Immature natural killer cell (primary cell): ENCODE measurements around the gene CLDN17. TPM values are rescaled to one million over a fixed set of nuclear protein-coding genes. Genes with fewer than 3 reads are reported as not detected.

Experiments used
- DNase-seq, 3 donors: peaks; one replicate each; pipeline ENCODE4 v3.0.0; 2022; ENCODE audit warnings: mixed read lengths in 1 of 3
- H3K27ac Mint-ChIP-seq, 6 donors: one replicate each; pipeline ENCODE4 v1.8.0; 2020; ENCODE audit warnings: mixed read lengths in 6 of 6, mild to moderate bottlenecking in 5 of 6, inconsistent platforms in 4 of 6, moderate library complexity in 3 of 6
- H3K27me3 Mint-ChIP-seq, 3 donors: one replicate each; pipeline ENCODE4 v1.8.0; 2020 to 2021; ENCODE audit warnings: low read depth in 3 of 3, mild to moderate bottlenecking in 3 of 3, mixed read lengths in 3 of 3, moderate library complexity in 3 of 3, inconsistent platforms in 1 of 3
- H3K36me3 Mint-ChIP-seq, 3 donors: one replicate each; pipeline ENCODE4 v1.8.0; 2020; ENCODE audit warnings: mixed read lengths in 3 of 3, inconsistent platforms in 2 of 3, mild to moderate bottlenecking in 2 of 3
- H3K4me1 Mint-ChIP-seq, 2 donors: one replicate each; pipeline ENCODE4 v1.8.0; 2020; ENCODE audit warnings: inconsistent platforms in 2 of 2, mild to moderate bottlenecking in 2 of 2, mixed read lengths in 2 of 2, moderate library complexity in 1 of 2
- H3K4me3 Mint-ChIP-seq, 5 donors: one replicate each; pipeline ENCODE4 v1.8.0; 2020; ENCODE audit warnings: mild to moderate bottlenecking in 5 of 5, mixed read lengths in 5 of 5, inconsistent platforms in 3 of 5, moderate library complexity in 3 of 5
- H3K9me3 Mint-ChIP-seq, 6 donors: one replicate each; pipeline ENCODE4 v1.8.0; 2020; ENCODE audit warnings: mild to moderate bottlenecking in 6 of 6, mixed read lengths in 6 of 6, inconsistent platforms in 4 of 6, moderate library complexity in 3 of 6
- polyA plus RNA-seq, 3 donors: library from polyadenylated mRNA; unstranded; fragments of 300-500 nt; fragmentation: Illumina TruSeq; gene quantifications; one replicate each; pipeline ENCODE4 v1.2.3, GENCODE V29; 2021

Gene CLDN17
- polyA plus RNA-seq, 3 donors from 2014 or later = not detected

DNA sequence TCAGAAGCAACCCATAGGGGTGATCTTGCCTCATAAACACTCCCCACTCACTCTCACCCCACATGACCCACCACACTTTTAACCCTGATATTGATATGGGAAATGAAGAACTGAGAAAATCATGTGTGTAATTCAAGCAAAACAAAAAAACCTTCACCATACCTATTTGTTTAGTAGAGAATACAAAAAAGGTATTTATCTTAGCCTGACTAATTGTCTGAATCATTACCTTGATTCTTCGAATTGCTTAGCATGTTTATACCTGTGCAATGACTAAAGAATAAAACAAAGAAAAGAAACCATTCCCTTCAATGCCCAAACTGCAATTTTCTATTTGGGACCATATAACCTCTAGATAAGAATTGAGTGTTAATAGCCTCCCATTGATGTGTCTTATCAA, 1.8 kb downstream of the CLDN17 start:
- no peaks in the 10 kb centered on the region for H3K27me3 Mint-ChIP-seq
- peaks cover 5 to 25% (median 11%) of the 10 kb centered on the region in 6 donors for H3K9me3 Mint-ChIP-seq
- no peak overlapping the region for H3K27ac Mint-ChIP-seq

GRCh38 chr21:30153697-30154340, 12.8 kb downstream of the CLDN17 start:
- peaks cover 0 to 1% (median 1%) of the 10 kb centered on the region in 3 donors for H3K27me3 Mint-ChIP-seq
- H3K4me1 Mint-ChIP-seq = no peaks in the 10 kb centered on the region
- no peak overlapping the region for H3K4me3 Mint-ChIP-seq
- peaks cover 0 to 14% (median 9%) of the 10 kb centered on the region in 6 donors for H3K9me3 Mint-ChIP-seq
- DNase-seq = no peak
- H3K36me3 Mint-ChIP-seq = no peaks in the 10 kb centered on the region
- H3K27ac Mint-ChIP-seq = no peak overlapping the region

More for the DNA sequence above, 1.8 kb downstream of the CLDN17 start:
- Mint-ChIP-seq H3K4me1 (no peaks in the 10 kb centered on the region), H3K36me3 (no peaks in the 10 kb centered on the region), H3K4me3 (no peak overlapping the region)
- no peak for DNase-seq

GRCh38 chr21:30152792-30153191, 13.8 kb downstream of the CLDN17 start:
- Mint-ChIP-seq H3K4me3 (no peak overlapping the region), H3K27me3 (peaks cover 0 to 1% (median 1%) of the 10 kb centered on the region in 3 donors), H3K9me3 (peaks cover 0 to 22% (median 9%) of the 10 kb centered on the region in 6 donors), H3K4me1 (no peaks in the 10 kb centered on the region), H3K36me3 (no peaks in the 10 kb centered on the region), H3K27ac (no peak overlapping the region)
- no peak for DNase-seq

GRCh38 chr21:30148906-30149305, 17.7 kb downstream of the CLDN17 start:
- DNase-seq = no peak
- Mint-ChIP-seq H3K9me3 (peaks cover 4 to 23% (median 7%) of the 10 kb centered on the region in 6 donors), H3K27me3 (peaks cover 0 to 2% (median 0%) of the 10 kb centered on the region in 3 donors), H3K4me3 (no peak overlapping the region), H3K36me3 (no peaks in the 10 kb centered on the region), H3K4me1 (no peaks in the 10 kb centered on the region), H3K27ac (no peak overlapping the region)

DNA sequence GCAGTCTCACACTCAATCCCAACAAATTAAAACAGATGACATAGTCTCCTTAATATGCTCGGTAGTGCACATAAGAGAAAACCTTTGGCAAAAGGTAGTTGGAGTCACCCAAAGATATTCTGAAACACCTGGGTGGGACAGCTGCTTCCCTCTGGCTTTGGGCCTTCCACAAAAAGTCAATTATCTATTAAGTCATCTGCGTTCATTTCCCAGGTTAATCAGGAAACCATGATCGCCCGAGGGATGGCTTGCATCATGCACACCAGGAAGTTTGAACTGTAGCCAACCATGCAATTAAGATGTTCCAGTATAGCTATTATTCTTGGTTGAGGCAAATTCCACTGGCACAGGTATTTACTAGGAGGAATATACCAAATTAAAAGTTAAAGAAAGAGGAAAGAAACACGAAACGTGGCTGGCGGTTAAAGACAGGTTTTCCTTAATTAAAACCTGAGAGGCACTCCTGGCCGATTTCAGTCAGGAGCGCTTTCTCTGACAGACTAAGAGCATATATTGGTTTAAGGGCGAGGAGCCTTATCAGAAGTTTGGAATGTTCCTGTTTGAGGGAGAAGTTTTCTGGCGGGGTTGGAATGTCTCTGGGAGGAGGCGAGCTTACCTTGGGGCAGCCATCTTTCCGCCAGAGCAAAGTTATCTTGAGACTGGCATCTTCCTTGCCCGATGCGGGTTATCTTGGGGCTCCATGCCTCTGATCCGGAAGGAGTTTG, 19.9 kb downstream of the CLDN17 start:
- Mint-ChIP-seq H3K27me3 (peaks cover 0 to 2% (median 0%) of the 10 kb centered on the region in 3 donors), H3K36me3 (no peaks in the 10 kb centered on the region), H3K4me3 (no peak overlapping the region), H3K4me1 (no peaks in the 10 kb centered on the region), H3K9me3 (peaks cover 7 to 34% (median 11%) of the 10 kb centered on the region in 6 donors), H3K27ac (no peak overlapping the region)
- DNase-seq = no peak

GRCh38 chr21:30138483-30138882, 28.1 kb downstream of the CLDN17 start:
- peaks cover 0 to 2% (median 0%) of the 10 kb centered on the region in 3 donors for H3K36me3 Mint-ChIP-seq
- no peak overlapping the region for H3K4me3 Mint-ChIP-seq
- no peaks in the 10 kb centered on the region for H3K27me3 Mint-ChIP-seq
- H3K4me1 Mint-ChIP-seq = no peaks in the 10 kb centered on the region
- H3K27ac Mint-ChIP-seq = no peak overlapping the region
- H3K9me3 Mint-ChIP-seq = peaks cover 11 to 26% (median 18%) of the 10 kb centered on the region in 6 donors
- DNase-seq = no peak

DNA sequence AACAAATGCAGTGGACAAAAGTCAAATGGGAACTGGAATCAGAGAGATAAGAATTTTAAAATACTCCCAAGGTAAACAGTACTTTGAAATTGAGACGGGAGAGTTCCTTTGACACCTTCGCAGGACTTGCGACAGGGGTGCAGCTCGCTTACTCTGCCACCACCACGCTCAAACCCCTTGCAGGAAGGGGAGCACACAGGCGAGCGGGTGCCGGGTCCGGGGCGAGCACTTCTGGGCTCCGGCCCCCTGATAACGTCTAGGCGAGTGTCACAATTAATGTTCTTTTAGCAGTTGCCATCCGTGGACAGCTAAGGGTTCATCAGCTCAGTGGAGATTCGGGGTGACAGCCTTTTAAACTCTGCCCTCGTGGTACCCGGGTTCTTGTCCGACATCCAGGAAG, 37.4 kb downstream of the CLDN17 start:
- no peaks in the 10 kb centered on the region for H3K36me3 Mint-ChIP-seq
- no peak overlapping the region for H3K27ac Mint-ChIP-seq
- H3K9me3 Mint-ChIP-seq = peaks cover 12 to 61% (median 16%) of the 10 kb centered on the region in 6 donors
- H3K27me3 Mint-ChIP-seq = no peaks in the 10 kb centered on the region
- no peak overlapping the region for H3K4me3 Mint-ChIP-seq
- no peak for DNase-seq
- H3K4me1 Mint-ChIP-seq = no peaks in the 10 kb centered on the region

- Mint-ChIP-seq H3K4me1 (no peaks in the 10 kb centered on the region), H3K27ac (no peak overlapping the region), H3K4me3 (no peak overlapping the region), H3K27me3 (no peaks in the 10 kb centered on the region), H3K9me3 (peaks cover 9 to 47% (median 15%) of the 10 kb centered on the region in 6 donors), H3K36me3 (no peaks in the 10 kb centered on the region)
- DNase-seq = no peak
Observed at GRCh38 chr21:30126576-30126975, 40.0 kb downstream of the CLDN17 start.

DNA sequence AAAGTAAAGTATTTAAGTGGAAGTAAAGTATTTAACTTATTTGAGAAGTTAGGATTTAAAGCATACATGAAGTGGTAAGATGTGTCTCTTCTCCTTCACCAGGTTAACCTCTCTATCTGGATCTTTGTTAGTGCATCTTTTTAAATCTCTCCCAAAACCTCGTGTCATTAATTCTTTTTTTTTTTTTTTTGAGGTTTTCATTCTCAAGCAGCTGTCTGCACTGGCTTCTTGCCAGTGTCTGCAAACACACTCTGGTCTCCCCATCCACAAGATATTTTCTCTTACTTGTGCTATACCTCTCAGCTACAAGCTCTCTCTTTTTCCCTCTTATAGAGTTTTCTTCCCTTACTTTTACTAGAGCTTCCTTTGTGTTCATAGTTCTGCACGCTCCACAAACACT, 49.0 kb downstream of the CLDN17 start:
- Mint-ChIP-seq H3K4me3 (no peak overlapping the region), H3K27ac (no peak overlapping the region), H3K9me3 (peaks cover 0 to 14% (median 4%) of the 10 kb centered on the region in 6 donors), H3K27me3 (peaks cover 0 to 2% (median 0%) of the 10 kb centered on the region in 3 donors), H3K4me1 (no peaks in the 10 kb centered on the region), H3K36me3 (no peaks in the 10 kb centered on the region)
- DNase-seq = no peak

- no peak overlapping the region for H3K27ac Mint-ChIP-seq
- H3K4me1 Mint-ChIP-seq = no peaks in the 10 kb centered on the region
- no peak for DNase-seq
- no peak overlapping the region for H3K4me3 Mint-ChIP-seq
- no peaks in the 10 kb centered on the region for H3K36me3 Mint-ChIP-seq
- H3K9me3 Mint-ChIP-seq = peaks cover 0 to 11% (median 5%) of the 10 kb centered on the region in 6 donors
- H3K27me3 Mint-ChIP-seq = peaks cover 0 to 2% (median 0%) of the 10 kb centered on the region in 3 donors
Observed at GRCh38 chr21:30116479-30116878, 50.1 kb downstream of the CLDN17 start.

Other genes starting within 250 kb of the CLDN17 start
- not detected for gene GRIK1, start 226.8 kb downstream of the CLDN17 start, polyA plus RNA-seq
- not detected for gene CLDN8, start 49.3 kb upstream of the CLDN17 start, polyA plus RNA-seq
- not detected for gene KRTAP24-1, start 116.1 kb upstream of the CLDN17 start, polyA plus RNA-seq
- not detected for gene KRTAP25-1, start 122.7 kb upstream of the CLDN17 start, polyA plus RNA-seq
- gene KRTAP26-1, start 153.5 kb upstream of the CLDN17 start, polyA plus RNA-seq = not detected
- not detected for gene KRTAP27-1, start 170.9 kb upstream of the CLDN17 start, polyA plus RNA-seq
- not detected for gene KRTAP23-1, start 181.8 kb upstream of the CLDN17 start, polyA plus RNA-seq
- gene KRTAP13-2, start 205.5 kb upstream of the CLDN17 start, polyA plus RNA-seq = not detected
- not detected for gene KRTAP13-1, start 229.2 kb upstream of the CLDN17 start, polyA plus RNA-seq